HG03135 (cell line): Measurements from ENCODE around the gene SMARCA1.
A peak's percentile ranks its signal among the peaks of the same experiment; 100 is the strongest.
"Not testable (repeated sequence)": the region's sequence is repeated elsewhere in the genome, so short reads cannot be mapped to it uniquely, and the experiment has no call there.

ENCODE experiments used
- ATAC-seq: cut with Tn5 transposase; IDR thresholded peaks from one replicate; pipeline ENCODE4 v1.9.1; 2021; ENCODE audit warnings: mild to moderate bottlenecking, moderate library complexity; ENCODE audit not compliant: unreplicated experiment

Gene SMARCA1, protein sequence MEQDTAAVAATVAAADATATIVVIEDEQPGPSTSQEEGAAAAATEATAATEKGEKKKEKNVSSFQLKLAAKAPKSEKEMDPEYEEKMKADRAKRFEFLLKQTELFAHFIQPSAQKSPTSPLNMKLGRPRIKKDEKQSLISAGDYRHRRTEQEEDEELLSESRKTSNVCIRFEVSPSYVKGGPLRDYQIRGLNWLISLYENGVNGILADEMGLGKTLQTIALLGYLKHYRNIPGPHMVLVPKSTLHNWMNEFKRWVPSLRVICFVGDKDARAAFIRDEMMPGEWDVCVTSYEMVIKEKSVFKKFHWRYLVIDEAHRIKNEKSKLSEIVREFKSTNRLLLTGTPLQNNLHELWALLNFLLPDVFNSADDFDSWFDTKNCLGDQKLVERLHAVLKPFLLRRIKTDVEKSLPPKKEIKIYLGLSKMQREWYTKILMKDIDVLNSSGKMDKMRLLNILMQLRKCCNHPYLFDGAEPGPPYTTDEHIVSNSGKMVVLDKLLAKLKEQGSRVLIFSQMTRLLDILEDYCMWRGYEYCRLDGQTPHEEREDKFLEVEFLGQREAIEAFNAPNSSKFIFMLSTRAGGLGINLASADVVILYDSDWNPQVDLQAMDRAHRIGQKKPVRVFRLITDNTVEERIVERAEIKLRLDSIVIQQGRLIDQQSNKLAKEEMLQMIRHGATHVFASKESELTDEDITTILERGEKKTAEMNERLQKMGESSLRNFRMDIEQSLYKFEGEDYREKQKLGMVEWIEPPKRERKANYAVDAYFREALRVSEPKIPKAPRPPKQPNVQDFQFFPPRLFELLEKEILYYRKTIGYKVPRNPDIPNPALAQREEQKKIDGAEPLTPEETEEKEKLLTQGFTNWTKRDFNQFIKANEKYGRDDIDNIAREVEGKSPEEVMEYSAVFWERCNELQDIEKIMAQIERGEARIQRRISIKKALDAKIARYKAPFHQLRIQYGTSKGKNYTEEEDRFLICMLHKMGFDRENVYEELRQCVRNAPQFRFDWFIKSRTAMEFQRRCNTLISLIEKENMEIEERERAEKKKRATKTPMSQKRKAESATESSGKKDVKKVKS

GRCh38 chrX:129523079-129523911 is at the start of gene SMARCA1:
Gene SMARCA1, minus strand, starts transcription at chrX:129523490. Its CDS starts 120 bp downstream, at chrX:129523370.
- no peak for ATAC-seq

GRCh38 chrX:129572422-129572821 is 49.1 kb upstream of the SMARCA1 start:
- no peak for ATAC-seq

DNA sequence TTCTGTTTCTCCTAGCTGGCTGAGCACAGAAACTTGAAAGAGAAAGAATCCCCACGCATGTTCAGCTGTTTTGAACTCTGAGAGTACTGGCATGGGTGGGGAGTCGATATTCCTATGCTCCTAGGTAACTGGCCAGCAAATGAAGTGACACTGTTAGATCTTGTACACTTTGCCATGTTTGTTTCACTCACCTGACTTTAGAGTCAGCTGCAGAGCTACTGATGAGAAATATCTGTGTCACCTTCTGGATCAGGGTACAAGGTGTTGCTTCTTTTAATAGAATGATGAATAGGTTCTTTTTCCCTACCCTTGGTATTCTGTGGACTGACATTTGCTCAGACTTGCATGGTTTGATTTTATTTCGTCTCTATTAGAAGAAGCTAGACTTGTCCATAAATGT is 45.1 kb upstream of the SMARCA1 start:
- no peak for ATAC-seq

DNA sequence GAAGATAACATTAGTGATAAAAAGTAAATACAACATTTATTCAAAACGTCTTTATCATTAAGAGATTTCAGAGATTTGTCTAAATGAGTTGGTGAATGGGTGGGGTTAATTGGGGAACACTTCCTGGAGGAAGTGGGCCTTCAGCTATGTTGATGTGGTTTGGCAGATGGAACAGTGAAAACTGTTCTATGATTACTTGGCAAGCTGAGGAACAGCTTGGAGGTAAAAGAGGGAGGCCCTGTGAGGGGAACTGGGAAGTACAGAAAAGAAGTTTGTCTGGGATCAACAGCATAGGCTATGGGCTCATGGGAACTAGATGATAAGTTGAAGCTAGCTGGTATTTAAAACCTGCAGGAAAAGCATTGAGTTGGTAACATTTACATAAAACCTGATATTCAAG is 42.8 kb upstream of the SMARCA1 start:
- no peak for ATAC-seq

DNA sequence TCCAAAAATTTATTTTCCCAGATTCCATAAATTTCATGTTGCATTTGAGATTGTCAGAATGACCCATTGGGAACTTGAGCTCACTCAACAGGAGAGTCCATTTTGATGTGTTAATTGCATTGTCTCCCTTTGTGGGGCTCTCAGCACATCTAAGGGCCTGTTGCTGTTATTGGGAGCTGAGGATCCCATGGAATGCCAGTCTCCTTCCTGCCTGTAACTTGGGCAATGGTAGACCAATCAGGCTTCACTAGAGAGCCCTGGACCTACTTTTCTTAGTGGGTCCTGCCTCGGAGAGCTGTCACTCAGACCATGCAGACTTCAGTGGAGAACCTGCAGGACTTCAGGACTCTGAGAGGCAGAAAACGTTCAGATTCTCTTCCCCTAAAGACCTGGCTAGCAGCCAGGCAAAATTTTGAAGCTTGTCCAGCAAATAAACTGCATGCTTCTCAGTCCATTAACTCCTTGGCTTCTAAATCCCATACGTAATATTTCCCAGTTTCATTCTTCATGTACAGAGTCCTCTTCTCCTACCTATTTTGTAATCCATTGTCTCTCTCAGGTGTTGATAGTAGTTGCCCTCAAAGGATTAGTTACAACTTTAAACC is 41.9 kb upstream of the SMARCA1 start:
- ATAC-seq = no peak

DNA sequence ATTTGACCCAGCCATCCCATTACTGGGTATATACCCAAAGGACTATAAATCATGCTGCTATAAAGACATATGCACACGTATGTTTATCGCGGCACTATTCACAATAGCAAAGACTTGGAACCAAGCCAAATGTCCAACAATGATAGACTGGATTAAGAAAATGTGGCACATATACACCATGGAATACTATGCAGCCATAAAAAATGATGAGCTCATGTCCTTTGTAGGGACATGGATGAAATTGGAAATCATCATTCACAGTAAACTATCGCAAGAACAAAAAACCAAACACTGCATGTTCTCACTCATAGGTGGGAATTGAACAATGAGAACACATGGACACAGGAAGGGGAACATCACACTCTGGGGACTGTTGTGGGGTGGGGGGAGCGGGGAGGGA is 41.1 kb upstream of the SMARCA1 start:
- ATAC-seq = not testable (repeated sequence)

- ATAC-seq = no peak
Measured at GRCh38 chrX:129561453-129561852, 38.2 kb upstream of the SMARCA1 start.

DNA sequence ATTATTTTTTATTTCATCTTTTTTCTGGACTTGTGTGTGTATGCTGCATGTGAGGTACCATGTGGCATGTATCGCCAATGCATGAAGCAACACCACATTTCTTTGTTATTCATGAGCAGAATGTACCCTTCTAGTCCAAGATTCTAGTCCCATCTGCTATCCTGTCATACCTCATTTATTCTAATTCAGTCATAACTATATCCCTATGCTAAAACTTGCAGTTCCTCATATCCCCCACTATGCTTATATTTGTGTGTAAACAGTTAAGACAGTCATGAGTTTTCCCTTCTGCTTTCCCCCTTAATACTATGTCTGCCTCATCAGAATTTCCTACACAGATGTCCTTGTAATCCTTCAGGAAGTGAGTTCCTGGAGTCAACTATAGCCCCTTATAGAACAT is 36.5 kb upstream of the SMARCA1 start:
- ATAC-seq = no peak

DNA sequence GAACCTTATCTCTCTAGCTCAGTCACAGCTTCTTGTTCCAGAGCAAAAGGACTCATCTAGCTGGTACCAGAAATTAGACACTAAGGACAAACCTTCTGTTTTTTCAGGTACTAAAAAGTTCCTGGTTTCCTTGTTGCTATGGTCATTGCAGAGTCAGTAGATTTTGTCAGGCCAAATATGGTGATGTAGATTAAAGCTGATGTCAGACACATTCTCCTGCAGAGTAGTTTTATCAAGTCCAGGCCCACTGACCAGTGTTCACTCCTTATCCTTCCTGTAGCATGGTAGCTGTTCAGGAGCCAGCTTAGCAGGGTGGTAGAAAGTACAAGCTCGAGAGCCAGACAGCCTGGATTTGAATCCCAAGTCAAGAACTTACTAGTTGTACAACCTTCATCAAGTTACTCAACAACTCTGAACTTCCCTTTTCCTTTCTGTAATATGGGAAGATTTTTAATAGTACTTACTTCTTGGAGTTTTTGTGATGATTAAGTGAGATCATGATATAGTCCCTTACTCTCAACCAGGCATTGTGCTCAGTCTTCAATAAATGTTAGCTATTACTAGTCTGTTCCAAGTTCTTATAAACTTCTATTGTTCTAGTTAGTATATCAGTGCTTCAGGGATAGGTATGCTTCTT is 34.7 kb upstream of the SMARCA1 start:
- ATAC-seq = no peak

DNA sequence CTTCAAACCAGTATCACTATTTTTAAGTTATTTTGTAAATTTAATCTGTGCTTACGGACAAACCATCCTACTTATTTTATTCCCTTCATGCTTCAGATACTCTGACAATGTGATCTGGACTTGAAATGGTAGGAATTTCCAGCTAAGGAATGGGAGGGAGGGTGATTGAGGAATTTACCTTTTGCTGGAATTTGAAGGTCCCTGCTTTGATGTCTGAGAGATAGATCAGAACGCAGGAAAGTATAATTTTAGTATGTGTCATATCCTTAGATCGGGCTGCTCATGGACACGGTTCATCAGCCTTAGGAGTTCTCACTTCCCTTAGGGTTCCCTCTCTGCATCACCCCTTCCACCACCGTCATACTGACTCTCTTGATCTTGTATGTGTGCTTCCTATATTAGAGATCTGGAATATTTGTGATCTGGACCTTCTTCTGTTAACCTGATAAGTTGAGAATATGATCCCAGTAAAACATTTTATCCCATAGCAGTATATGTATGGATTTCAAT is 33.6 kb upstream of the SMARCA1 start:
- no peak for ATAC-seq

GRCh38 chrX:129554816-129555215 is 31.5 kb upstream of the SMARCA1 start:
- ATAC-seq = not testable (repeated sequence)

DNA sequence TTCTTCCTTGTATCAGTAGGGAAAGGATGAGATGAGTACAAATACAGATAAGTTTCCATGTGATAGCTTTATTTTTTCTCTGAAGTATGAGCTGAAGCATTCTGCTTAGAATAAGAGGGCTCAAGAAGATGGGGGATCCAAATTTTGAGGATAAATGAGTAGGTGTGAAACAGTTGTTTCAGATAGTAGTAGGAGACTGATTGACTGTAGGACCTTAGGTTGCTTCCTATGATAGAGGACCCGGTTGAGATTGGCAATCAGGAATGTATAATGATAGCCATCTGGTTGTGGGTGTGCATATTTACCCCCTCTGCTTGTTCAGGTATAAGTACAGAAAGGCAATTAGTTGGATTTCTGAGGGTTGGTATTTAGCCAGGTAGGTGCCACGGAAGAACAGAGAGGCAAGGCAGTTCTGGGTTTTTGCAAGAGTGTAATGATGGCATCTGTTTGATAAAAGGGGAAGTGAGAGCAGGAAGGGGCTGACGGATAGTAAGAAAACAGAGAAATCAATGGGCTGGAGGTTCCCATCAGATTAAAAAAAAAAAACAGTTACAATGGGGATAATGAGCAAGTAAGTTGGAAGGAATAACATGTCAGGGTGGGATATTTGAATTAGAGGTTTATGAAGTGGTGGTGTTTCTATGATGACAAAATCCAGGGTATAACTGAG is 30.5 kb upstream of the SMARCA1 start:
- peak; percentile 96 for ATAC-seq

- ATAC-seq = no peak
Measured at GRCh38 chrX:129549124-129549523, 25.8 kb upstream of the SMARCA1 start.

- ATAC-seq = no peak
Measured at GRCh38 chrX:129545408-129545807, 22.1 kb upstream of the SMARCA1 start.

DNA sequence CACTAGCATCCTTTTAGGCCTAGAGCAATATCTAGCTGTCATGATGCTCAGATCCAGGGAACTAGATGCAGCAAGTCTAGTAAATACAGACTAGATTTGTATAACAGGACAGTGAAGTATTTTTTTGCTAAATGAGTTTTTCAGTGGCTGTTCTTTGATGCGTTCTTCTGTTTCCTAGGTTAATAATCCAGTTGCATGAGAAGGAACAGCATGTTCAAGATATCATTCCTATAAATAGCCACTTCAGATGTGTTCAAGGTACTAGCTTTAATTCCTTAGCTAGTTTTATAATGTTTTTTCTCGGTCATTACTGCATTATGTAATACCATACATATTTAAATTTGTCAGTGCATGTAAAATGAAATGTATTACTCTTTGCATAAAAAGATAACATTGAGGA is 21.5 kb upstream of the SMARCA1 start:
- ATAC-seq = no peak

- peak; percentile 40 for ATAC-seq
Measured at GRCh38 chrX:129540722-129541184, 17.5 kb upstream of the SMARCA1 start.

DNA sequence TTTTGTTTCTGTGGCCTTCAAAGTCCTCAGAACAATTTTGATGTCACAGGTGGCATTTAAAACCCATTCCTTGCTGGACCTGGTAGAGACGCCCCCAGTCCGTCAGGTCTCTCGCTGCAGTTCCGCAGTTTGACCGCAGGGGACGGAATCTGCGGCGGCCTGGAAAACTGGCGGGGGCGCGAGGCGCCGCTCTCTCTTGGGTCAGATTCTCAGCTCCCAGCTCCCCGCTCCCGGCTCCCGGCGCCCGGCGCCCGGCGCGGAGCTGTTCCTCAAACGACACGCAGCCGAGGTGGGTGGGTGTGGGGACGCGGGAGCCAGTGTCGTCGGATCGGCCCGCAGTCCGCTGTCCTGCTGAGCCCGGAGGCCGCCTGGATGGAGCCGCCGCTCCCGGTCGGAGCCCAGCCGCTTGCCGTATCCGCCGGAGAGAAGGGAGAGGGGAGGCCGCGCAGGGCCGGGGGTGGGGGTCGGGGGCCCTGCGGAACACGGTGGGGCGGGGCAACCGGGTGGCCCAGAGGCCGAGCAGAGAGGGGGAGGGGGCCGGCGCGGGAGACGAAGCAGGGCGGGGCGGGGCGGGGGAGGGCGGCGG is 16.9 kb upstream of the SMARCA1 start, which contains the start of gene OCRL:
Gene OCRL (plus strand): TSS at position 192 of the 586 bp plus-strand sequence. CDS start 181 bp downstream, at position 373.
- ATAC-seq = peak; percentile 92

DNA sequence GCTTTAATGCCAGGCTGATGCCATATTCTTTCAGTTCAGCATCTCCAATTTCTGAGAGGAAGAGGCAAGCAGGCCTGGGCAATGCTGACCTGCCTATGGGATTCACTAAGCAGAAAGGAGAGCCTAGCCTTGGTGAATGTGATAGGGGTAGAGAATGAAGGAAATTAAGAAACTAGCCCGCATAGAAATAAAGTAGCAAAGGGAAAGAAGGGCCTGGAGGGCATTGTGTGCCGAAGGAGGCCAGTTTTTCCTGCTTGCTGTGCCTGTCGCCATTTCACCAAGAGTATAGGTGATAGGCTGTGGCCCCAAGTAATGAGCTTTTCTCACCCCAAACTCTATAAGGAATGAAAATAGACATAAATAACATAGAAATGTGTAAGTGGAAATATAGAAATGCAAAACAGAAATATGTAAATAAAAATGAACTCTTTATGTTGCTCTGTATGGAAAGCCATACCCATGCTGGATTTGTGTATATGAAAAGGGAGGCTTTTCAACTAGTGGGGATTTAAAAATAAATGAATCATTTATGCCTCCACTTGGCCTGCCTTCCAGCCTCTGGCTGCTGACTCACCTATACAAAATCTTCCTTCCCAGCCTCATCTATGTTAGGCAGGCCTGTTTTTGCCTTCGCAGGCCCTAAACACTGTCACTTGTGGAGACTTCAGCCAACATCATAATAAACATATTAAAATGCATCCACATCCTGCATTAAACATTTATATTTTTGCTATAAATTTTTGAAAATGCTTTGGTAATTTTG is 11.7 kb upstream of the SMARCA1 start:
- ATAC-seq = no peak
